ENCODE results near the gene ATP5F1E. TPM values are rescaled to one million over a fixed set of nuclear protein-coding genes. Genes with fewer than 3 reads are reported as not detected.

Gene ATP5F1E
- total RNA-seq, 1 donor: 27.2 TPM

DNA sequence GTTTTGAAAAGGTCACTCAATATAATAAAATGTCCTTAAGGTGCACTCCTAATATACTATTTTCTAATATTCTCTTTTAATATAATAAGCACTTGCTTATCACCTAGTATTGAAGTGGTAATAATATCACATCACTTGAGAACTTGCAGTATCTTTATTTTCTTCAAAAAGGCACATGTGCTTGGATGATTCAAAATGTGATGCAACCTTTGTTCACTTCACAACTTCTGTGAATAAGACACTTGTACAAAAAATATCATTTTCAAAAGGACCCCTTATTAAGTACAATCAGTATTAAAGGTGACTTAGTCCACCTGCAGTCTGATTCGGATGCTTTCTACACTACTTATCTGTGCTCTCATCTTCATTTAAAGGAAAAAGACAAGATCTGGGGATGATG, 7.1 kb upstream of the ATP5F1E start:
- peak; percentile 28 for DNase-seq (ENCODE audit: low read depth)
- TF ChIP-seq, protein P1, sequence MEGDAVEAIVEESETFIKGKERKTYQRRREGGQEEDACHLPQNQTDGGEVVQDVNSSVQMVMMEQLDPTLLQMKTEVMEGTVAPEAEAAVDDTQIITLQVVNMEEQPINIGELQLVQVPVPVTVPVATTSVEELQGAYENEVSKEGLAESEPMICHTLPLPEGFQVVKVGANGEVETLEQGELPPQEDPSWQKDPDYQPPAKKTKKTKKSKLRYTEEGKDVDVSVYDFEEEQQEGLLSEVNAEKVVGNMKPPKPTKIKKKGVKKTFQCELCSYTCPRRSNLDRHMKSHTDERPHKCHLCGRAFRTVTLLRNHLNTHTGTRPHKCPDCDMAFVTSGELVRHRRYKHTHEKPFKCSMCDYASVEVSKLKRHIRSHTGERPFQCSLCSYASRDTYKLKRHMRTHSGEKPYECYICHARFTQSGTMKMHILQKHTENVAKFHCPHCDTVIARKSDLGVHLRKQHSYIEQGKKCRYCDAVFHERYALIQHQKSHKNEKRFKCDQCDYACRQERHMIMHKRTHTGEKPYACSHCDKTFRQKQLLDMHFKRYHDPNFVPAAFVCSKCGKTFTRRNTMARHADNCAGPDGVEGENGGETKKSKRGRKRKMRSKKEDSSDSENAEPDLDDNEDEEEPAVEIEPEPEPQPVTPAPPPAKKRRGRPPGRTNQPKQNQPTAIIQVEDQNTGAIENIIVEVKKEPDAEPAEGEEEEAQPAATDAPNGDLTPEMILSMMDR (IDR thresholded peaks at IDR 0.05; ENCODE audit: insufficient read depth, low read depth, low read length): no peak
- no peak overlapping the region for H3K4me3 ChIP-seq (ENCODE audit: low read depth, low read length)

DNA sequence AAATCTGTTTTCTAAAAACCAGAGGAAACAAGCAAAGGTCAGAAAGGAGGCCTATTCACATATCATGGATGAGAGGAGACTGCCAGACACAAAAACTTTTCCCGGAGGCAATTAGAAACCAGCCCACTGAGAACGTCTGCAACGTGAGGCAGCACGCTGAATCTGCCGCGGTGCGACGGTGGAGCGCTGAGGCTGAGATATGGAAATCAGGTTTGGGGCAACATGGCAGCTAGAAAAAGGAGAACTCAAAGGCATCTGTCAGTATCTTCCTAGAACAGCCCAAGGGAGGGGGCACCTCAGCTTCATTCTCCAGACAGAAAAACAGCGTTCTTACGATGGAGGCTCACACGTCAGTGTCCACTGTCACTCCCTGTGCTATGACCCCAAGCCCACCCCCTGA, 5.3 kb upstream of the ATP5F1E start:
- no peak for DNase-seq (ENCODE audit: low read depth)
- TF ChIP-seq, protein P1 (IDR thresholded peaks at IDR 0.05; ENCODE audit: insufficient read depth, low read depth, low read length): no peak
- H3K4me3 ChIP-seq (ENCODE audit: low read depth, low read length): no peak overlapping the region

DNA sequence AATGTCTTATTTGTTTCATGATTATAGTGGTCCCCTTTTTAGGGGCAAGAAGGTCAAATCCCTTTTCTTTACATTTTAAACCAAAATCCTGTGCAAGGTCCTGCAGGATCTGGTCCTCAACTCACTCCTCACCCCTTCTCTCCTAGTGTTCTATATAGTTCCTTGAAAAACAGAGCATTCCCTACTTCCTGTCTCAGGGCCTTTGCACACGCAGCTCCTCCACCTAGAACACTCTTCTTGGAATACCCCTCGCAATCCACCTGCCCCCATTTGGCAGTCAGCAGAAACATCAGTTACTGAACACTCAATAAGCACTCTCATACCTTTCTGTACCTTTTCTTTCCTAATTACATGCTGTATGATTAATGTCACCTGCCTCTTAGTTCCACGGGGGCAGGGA, 3.2 kb upstream of the ATP5F1E start:
- no peak for DNase-seq (ENCODE audit: low read depth)
- no peak overlapping the region for H3K4me3 ChIP-seq (ENCODE audit: low read depth, low read length)
- TF ChIP-seq, protein P1 (IDR thresholded peaks at IDR 0.05; ENCODE audit: insufficient read depth, low read depth, low read length): no peak

DNA sequence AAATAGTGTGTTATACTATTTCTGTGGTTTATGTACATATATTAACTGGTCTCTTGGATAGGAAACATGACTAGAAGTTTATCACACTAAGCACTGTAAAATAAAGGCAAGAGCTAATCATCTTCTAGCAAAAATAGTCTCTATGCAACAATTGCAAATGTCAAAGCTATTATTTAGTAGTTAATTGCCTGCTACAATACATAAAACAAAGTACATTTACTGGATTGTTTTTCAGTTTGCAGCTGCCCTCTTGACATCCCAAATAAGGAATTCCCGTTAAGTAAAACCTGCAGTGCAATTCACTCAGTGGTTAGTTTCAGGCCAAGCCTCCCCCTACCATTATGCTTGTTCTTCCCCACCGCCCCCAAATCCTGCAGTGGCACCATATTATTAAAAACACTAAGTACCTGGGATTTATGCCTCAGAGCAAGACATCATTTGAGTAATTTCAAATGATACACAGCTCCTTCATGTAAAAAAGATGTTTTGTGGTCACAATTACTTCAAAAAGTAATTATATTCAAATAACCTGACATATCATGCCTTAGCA, 1.6 kb upstream of the ATP5F1E start:
- H3K4me3 ChIP-seq (ENCODE audit: low read depth, low read length): no peak overlapping the region
- TF ChIP-seq, protein P1 (IDR thresholded peaks at IDR 0.05; ENCODE audit: insufficient read depth, low read depth, low read length): no peak

DNA sequence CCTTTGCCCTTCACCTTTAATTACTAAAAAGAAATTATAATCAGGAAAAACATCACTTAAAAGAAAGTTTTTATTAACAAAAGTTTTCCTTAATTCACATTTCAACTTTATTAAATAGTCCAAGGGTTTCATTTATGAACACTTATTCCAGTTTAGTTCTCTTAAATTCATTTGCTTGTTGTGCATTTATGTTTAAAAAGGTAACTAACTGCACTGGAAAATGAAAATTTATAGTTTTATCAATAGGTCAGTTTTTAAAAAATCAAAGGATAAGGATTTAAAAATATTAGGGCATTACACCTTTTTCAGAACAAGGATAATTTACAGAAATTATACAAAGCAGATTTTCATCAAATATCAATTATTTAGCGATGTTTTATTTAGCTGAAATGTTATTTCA, 958 bp upstream of the ATP5F1E start:
- TF ChIP-seq, protein P1 (IDR thresholded peaks at IDR 0.05; ENCODE audit: insufficient read depth, low read depth, low read length): no peak
- peak overlapping the region; percentile 68 for H3K4me3 ChIP-seq (ENCODE audit: low read depth, low read length)
- no peak for DNase-seq (ENCODE audit: low read depth)

More for the DNA sequence above, 1.6 kb upstream of the ATP5F1E start:
- DNase-seq (ENCODE audit: low read depth): no peak

DNA sequence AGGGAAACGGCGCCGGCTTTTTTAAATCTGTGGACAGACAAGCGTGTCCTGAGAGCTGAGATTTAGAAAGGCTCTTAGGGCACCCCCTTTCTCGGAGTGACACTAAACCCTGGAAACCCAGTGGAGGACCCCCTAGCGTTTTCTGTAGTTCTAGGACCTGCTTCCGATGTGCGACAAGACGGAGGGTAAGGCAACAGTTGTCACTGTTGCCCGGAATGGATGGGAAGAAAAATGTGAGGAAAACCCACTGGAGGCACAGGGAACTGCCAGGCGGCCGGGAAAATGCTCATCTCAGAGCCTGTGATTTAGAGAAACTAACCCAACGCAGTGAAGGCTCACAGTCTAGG, 551 bp upstream of the ATP5F1E start:
- no peak for DNase-seq (ENCODE audit: low read depth)
- TF ChIP-seq, protein P1 (IDR thresholded peaks at IDR 0.05; ENCODE audit: insufficient read depth, low read depth, low read length): peak; percentile 7
- peak overlapping the region; percentile 68 for H3K4me3 ChIP-seq (ENCODE audit: low read depth, low read length)

DNA sequence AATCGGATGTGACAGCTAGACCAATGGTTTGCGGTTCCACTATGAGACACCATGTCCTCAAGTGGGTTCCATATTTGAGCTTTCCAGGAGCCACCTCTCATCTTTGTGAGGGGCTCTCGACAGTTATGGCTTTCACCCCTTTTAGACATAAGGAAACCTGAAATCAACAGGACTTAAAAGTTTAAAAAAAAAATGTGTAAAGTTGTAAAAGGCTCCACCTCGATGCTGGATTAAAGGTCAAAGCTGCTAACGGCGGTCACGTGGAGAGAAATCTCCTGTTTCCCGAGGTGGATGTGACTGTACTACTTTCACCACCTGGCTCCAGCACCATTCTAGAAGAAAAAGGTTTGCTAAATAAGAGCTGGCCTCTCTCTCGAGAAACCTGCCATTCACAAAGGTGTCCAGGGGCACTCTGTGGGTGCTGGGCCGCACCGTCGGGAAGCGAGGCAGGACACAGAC, 542 bp downstream of the ATP5F1E start:
- TF ChIP-seq, protein P1 (IDR thresholded peaks at IDR 0.05; ENCODE audit: insufficient read depth, low read depth, low read length): no peak
- DNase-seq (ENCODE audit: low read depth): peak; percentile 11
- H3K4me3 ChIP-seq (ENCODE audit: low read depth, low read length): peak overlapping the region; percentile 82
